HG03521 (cell line): Measurements from ENCODE around the gene ATP2A3.

Experiments used
- ATAC-seq: cut with Tn5 transposase; IDR thresholded peaks from one replicate; pipeline ENCODE4 v1.9.1; 2021; ENCODE audit warnings: mild to moderate bottlenecking, moderate library complexity; ENCODE audit not compliant: unreplicated experiment

The ATP2A3 gene

GRCh38 chr17:3974138-3974687 lies 10.0 kb upstream of the ATP2A3 start:
- ATAC-seq: no peak

- no peak for ATAC-seq
Measured at GRCh38 chr17:3973495-3974137, 9.4 kb upstream of the ATP2A3 start.

GRCh38 chr17:3972931-3973330 lies 8.7 kb upstream of the ATP2A3 start:
- ATAC-seq: no peak

- no peak for ATAC-seq
Measured at GRCh38 chr17:3972281-3972731, 8.1 kb upstream of the ATP2A3 start.

GRCh38 chr17:3970668-3971067 lies 6.4 kb upstream of the ATP2A3 start:
- ATAC-seq: no peak

GRCh38 chr17:3969963-3970362 lies 5.7 kb upstream of the ATP2A3 start:
- no peak for ATAC-seq

- no peak for ATAC-seq
Measured at GRCh38 chr17:3968886-3969524, 4.8 kb upstream of the ATP2A3 start.

GRCh38 chr17:3968015-3968414 lies 3.8 kb upstream of the ATP2A3 start:
- ATAC-seq: no peak

GRCh38 chr17:3966720-3967363 lies 2.6 kb upstream of the ATP2A3 start:
- ATAC-seq: no peak

- ATAC-seq: peak; percentile 32
Measured at GRCh38 chr17:3965118-3965800, 1.0 kb upstream of the ATP2A3 start.

GRCh38 chr17:3963237-3964201 lies 718 bp downstream of the ATP2A3 start:
- peak; percentile 18 for ATAC-seq

GRCh38 chr17:3962965-3963236 lies 1.3 kb downstream of the ATP2A3 start:
- ATAC-seq: no peak

GRCh38 chr17:3962217-3962964 lies 1.8 kb downstream of the ATP2A3 start:
- ATAC-seq: no peak

GRCh38 chr17:3961564-3962047 lies 2.6 kb downstream of the ATP2A3 start:
- ATAC-seq: no peak

- ATAC-seq: no peak
Measured at GRCh38 chr17:3960764-3961163, 3.5 kb downstream of the ATP2A3 start.

- no peak for ATAC-seq
Measured at GRCh38 chr17:3959921-3960601, 4.2 kb downstream of the ATP2A3 start.

- ATAC-seq: no peak
Measured at GRCh38 chr17:3959295-3959899, 4.8 kb downstream of the ATP2A3 start.

- ATAC-seq: no peak
Measured at GRCh38 chr17:3957735-3958599, 6.3 kb downstream of the ATP2A3 start.
